Measurements from ENCODE around the gene KAZALD1.

DNA sequence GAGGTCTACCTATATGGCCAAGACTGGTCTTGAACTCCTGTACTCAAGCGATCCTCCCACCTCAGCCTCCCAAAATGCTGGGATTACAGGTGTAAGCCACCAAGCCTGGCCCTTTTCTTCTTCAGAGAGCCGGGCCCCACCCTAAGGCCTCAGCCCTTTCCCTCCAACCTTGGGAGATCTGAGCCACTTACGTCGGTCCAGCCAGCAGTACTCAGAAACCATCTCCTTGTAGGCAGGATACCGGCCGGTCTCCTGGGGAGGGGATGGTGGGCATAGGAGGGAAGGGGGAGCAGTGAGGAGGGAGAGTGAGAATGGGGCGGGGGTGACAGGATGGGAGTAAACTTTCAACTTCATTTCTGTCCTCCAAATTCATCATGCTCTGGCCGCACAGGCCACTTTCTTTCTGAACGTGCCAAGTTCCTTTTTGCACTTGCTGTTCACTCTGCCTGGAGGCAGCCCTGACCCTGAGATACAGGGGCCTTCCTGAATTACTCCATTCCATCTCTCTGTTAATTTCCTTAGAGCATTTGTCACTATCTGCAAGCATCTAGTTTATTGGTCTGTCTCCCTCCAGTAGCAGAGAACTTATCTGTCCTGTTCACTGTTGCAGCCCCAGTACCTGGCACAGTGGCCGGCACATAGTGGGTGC is 41.2 kb upstream of the KAZALD1 start:
- TF ChIP-seq EZH2phosphoT487 (IDR thresholded peaks at IDR 0.05; ENCODE audit: borderline replicate concordance, low read length) (no peak), EZH2 (IDR thresholded peaks at IDR 0.05; ENCODE audit: low read length, unreplicated experiment) (no peak)
- TF ChIP-seq, protein P1, sequence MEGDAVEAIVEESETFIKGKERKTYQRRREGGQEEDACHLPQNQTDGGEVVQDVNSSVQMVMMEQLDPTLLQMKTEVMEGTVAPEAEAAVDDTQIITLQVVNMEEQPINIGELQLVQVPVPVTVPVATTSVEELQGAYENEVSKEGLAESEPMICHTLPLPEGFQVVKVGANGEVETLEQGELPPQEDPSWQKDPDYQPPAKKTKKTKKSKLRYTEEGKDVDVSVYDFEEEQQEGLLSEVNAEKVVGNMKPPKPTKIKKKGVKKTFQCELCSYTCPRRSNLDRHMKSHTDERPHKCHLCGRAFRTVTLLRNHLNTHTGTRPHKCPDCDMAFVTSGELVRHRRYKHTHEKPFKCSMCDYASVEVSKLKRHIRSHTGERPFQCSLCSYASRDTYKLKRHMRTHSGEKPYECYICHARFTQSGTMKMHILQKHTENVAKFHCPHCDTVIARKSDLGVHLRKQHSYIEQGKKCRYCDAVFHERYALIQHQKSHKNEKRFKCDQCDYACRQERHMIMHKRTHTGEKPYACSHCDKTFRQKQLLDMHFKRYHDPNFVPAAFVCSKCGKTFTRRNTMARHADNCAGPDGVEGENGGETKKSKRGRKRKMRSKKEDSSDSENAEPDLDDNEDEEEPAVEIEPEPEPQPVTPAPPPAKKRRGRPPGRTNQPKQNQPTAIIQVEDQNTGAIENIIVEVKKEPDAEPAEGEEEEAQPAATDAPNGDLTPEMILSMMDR (conservative IDR thresholded peaks at IDR 0.05; ENCODE audit: low read depth, low read length) = no peak
